Measurements from ENCODE around the gene EXOSC10.
"Not testable (repeated sequence)": the region's sequence is repeated elsewhere in the genome, so short reads cannot be mapped to it uniquely, and the experiment has no call there.

The EXOSC10 gene

GRCh38 chr1:11037019-11037739, 62.5 kb downstream of the EXOSC10 start:
- not testable (repeated sequence) for H3K4me1 ChIP-seq (ENCODE audit: control insufficient read depth, insufficient read depth, low read length, poor library complexity, severe bottlenecking); H3K9me3 ChIP-seq (ENCODE audit: control insufficient read depth, low read length); H3K27me3 ChIP-seq (replicated peaks; ENCODE audit: control insufficient read depth, insufficient read depth, low read length, poor library complexity, severe bottlenecking); H3K4me3 ChIP-seq (ENCODE audit: insufficient read depth, low read depth, low read length, poor library complexity, severe bottlenecking); H3K36me3 ChIP-seq (ENCODE audit: control insufficient read depth, insufficient read depth, low read length); H3K27ac ChIP-seq (ENCODE audit: insufficient read depth, low read length, poor library complexity, severe bottlenecking); DNase-seq

DNA sequence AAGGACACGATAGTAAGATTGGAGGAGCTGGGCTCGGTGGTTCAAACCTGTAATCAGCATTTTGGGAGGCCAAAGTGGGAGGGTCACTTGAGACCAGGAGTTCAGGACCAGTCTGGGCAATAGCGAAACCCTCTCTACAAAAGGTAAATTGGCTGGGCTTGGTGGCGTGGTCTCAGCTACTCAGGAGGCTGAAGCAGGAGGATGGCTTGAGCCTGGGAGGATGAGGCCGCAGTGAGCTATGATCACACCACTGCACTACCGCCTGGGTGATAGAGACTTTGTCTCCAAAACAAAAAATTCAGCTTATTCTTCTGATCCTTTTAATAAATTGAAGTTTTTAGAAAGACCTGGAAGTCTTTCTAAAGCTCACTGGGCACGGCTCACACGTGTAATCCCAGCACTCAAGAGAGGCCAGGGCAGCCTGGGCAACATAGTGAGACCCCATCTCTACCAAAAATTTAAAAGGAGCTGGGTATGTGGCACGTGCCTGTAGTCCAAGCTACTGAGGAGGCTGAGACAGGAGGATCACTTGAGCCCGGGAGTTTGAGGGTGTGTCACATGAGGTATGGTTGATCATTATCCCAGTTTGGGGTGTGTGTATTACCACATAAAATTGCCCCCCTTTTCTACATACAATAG, 67.9 kb downstream of the EXOSC10 start:
- DNase-seq = no peak
- Histone ChIP-seq H3K27me3 (replicated peaks; ENCODE audit: control insufficient read depth, insufficient read depth, low read length, poor library complexity, severe bottlenecking) (no peaks in the 10 kb centered on the region), H3K4me3 (ENCODE audit: insufficient read depth, low read depth, low read length, poor library complexity, severe bottlenecking) (no peak overlapping the region), H3K4me1 (ENCODE audit: control insufficient read depth, insufficient read depth, low read length, poor library complexity, severe bottlenecking) (no peaks in the 10 kb centered on the region), H3K36me3 (ENCODE audit: control insufficient read depth, insufficient read depth, low read length) (peaks cover 3% of the 10 kb centered on the region), H3K9me3 (ENCODE audit: control insufficient read depth, low read length) (no peaks in the 10 kb centered on the region), H3K27ac (ENCODE audit: insufficient read depth, low read length, poor library complexity, severe bottlenecking) (no peak overlapping the region)

- H3K36me3 ChIP-seq (ENCODE audit: control insufficient read depth, insufficient read depth, low read length) = peaks cover 7% of the 10 kb centered on the region
- no peaks in the 10 kb centered on the region for H3K4me1 ChIP-seq (ENCODE audit: control insufficient read depth, insufficient read depth, low read length, poor library complexity, severe bottlenecking)
- DNase-seq = no peak
- H3K27me3 ChIP-seq (replicated peaks; ENCODE audit: control insufficient read depth, insufficient read depth, low read length, poor library complexity, severe bottlenecking) = no peaks in the 10 kb centered on the region
- H3K27ac ChIP-seq (ENCODE audit: insufficient read depth, low read length, poor library complexity, severe bottlenecking) = no peak overlapping the region
- no peaks in the 10 kb centered on the region for H3K9me3 ChIP-seq (ENCODE audit: control insufficient read depth, low read length)
- H3K4me3 ChIP-seq (ENCODE audit: insufficient read depth, low read depth, low read length, poor library complexity, severe bottlenecking) = no peak overlapping the region
These were observed 68.8 kb downstream of the EXOSC10 start for GRCh38 chr1:11030865-11031264.

DNA sequence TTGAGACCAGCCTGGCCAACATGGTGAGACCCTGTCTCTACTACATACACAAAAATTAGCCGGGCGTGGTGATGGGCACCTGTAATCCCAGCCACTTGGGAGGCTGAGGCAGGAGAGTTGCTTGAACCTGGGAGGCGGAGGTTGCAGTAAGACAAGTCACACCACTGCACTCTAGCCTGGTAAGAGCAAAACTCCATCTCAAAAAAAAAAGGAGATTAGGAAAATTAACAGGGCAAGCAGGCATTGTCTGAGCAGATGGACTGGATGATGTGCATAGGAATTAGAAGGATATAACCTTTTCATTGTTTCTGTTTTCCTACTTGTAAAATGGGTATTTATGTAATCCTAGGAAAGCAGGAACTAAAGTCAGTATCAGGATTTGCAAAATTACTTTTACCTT, 71.7 kb downstream of the EXOSC10 start:
- Histone ChIP-seq H3K4me1 (ENCODE audit: control insufficient read depth, insufficient read depth, low read length, poor library complexity, severe bottlenecking) (no peaks in the 10 kb centered on the region), H3K27me3 (replicated peaks; ENCODE audit: control insufficient read depth, insufficient read depth, low read length, poor library complexity, severe bottlenecking) (no peaks in the 10 kb centered on the region), H3K4me3 (ENCODE audit: insufficient read depth, low read depth, low read length, poor library complexity, severe bottlenecking) (no peak overlapping the region), H3K27ac (ENCODE audit: insufficient read depth, low read length, poor library complexity, severe bottlenecking) (no peak overlapping the region), H3K36me3 (ENCODE audit: control insufficient read depth, insufficient read depth, low read length) (peaks cover 27% of the 10 kb centered on the region), H3K9me3 (ENCODE audit: control insufficient read depth, low read length) (no peaks in the 10 kb centered on the region)
- DNase-seq = no peak

DNA sequence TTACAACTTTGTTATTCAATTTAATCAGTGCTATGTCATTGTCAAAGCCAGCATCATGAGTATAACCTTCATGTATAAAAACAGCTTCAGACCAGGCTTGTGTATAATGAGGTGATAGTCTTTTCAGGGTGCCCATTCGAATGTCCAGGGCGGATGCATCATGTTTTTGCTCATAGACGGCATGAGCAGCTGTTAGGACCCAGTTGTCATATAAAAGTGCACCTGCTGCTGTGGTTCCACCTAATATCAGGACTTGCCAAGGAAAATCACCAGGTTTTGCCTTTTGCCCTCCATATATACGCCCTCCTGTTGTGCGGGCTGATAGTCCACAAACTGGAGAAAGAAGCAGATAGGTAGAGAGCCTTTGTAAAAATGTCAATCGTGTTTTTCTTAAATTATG, 72.4 kb downstream of the EXOSC10 start:
- Histone ChIP-seq H3K27me3 (replicated peaks; ENCODE audit: control insufficient read depth, insufficient read depth, low read length, poor library complexity, severe bottlenecking) (no peaks in the 10 kb centered on the region), H3K4me1 (ENCODE audit: control insufficient read depth, insufficient read depth, low read length, poor library complexity, severe bottlenecking) (no peaks in the 10 kb centered on the region), H3K9me3 (ENCODE audit: control insufficient read depth, low read length) (no peaks in the 10 kb centered on the region), H3K4me3 (ENCODE audit: insufficient read depth, low read depth, low read length, poor library complexity, severe bottlenecking) (no peak overlapping the region), H3K36me3 (ENCODE audit: control insufficient read depth, insufficient read depth, low read length) (peaks cover 30% of the 10 kb centered on the region), H3K27ac (ENCODE audit: insufficient read depth, low read length, poor library complexity, severe bottlenecking) (no peak overlapping the region)
- no peak for DNase-seq

- no peak for DNase-seq
- H3K27me3 ChIP-seq (replicated peaks; ENCODE audit: control insufficient read depth, insufficient read depth, low read length, poor library complexity, severe bottlenecking) = no peaks in the 10 kb centered on the region
- H3K27ac ChIP-seq (ENCODE audit: insufficient read depth, low read length, poor library complexity, severe bottlenecking) = no peak overlapping the region
- H3K4me1 ChIP-seq (ENCODE audit: control insufficient read depth, insufficient read depth, low read length, poor library complexity, severe bottlenecking) = no peaks in the 10 kb centered on the region
- H3K36me3 ChIP-seq (ENCODE audit: control insufficient read depth, insufficient read depth, low read length) = peaks cover 35% of the 10 kb centered on the region
- H3K9me3 ChIP-seq (ENCODE audit: control insufficient read depth, low read length) = no peaks in the 10 kb centered on the region
- H3K4me3 ChIP-seq (ENCODE audit: insufficient read depth, low read depth, low read length, poor library complexity, severe bottlenecking) = no peak overlapping the region
These were observed 72.8 kb downstream of the EXOSC10 start for GRCh38 chr1:11026903-11027302.

GRCh38 chr1:11026052-11026451, 73.6 kb downstream of the EXOSC10 start:
- no peak for DNase-seq
- H3K27ac ChIP-seq (ENCODE audit: insufficient read depth, low read length, poor library complexity, severe bottlenecking) = no peak overlapping the region
- H3K4me1 ChIP-seq (ENCODE audit: control insufficient read depth, insufficient read depth, low read length, poor library complexity, severe bottlenecking) = no peaks in the 10 kb centered on the region
- H3K4me3 ChIP-seq (ENCODE audit: insufficient read depth, low read depth, low read length, poor library complexity, severe bottlenecking) = no peak overlapping the region
- H3K36me3 ChIP-seq (ENCODE audit: control insufficient read depth, insufficient read depth, low read length) = peaks cover 43% of the 10 kb centered on the region
- H3K9me3 ChIP-seq (ENCODE audit: control insufficient read depth, low read length) = no peaks in the 10 kb centered on the region
- H3K27me3 ChIP-seq (replicated peaks; ENCODE audit: control insufficient read depth, insufficient read depth, low read length, poor library complexity, severe bottlenecking) = no peaks in the 10 kb centered on the region

- Histone ChIP-seq H3K4me1 (ENCODE audit: control insufficient read depth, insufficient read depth, low read length, poor library complexity, severe bottlenecking) (no peaks in the 10 kb centered on the region), H3K36me3 (ENCODE audit: control insufficient read depth, insufficient read depth, low read length) (peaks cover 47% of the 10 kb centered on the region), H3K4me3 (ENCODE audit: insufficient read depth, low read depth, low read length, poor library complexity, severe bottlenecking) (no peak overlapping the region), H3K27ac (ENCODE audit: insufficient read depth, low read length, poor library complexity, severe bottlenecking) (no peak overlapping the region), H3K27me3 (replicated peaks; ENCODE audit: control insufficient read depth, insufficient read depth, low read length, poor library complexity, severe bottlenecking) (no peaks in the 10 kb centered on the region), H3K9me3 (ENCODE audit: control insufficient read depth, low read length) (no peaks in the 10 kb centered on the region)
- no peak for DNase-seq
These were observed 74.1 kb downstream of the EXOSC10 start for GRCh38 chr1:11025618-11026017.

GRCh38 chr1:11024874-11025203, 74.8 kb downstream of the EXOSC10 start:
- H3K9me3 ChIP-seq (ENCODE audit: control insufficient read depth, low read length) = no peaks in the 10 kb centered on the region
- H3K4me1 ChIP-seq (ENCODE audit: control insufficient read depth, insufficient read depth, low read length, poor library complexity, severe bottlenecking) = no peaks in the 10 kb centered on the region
- H3K4me3 ChIP-seq (ENCODE audit: insufficient read depth, low read depth, low read length, poor library complexity, severe bottlenecking) = no peak overlapping the region
- DNase-seq = no peak
- H3K27ac ChIP-seq (ENCODE audit: insufficient read depth, low read length, poor library complexity, severe bottlenecking) = no peak overlapping the region
- no peaks in the 10 kb centered on the region for H3K27me3 ChIP-seq (replicated peaks; ENCODE audit: control insufficient read depth, insufficient read depth, low read length, poor library complexity, severe bottlenecking)
- peaks cover 55% of the 10 kb centered on the region for H3K36me3 ChIP-seq (ENCODE audit: control insufficient read depth, insufficient read depth, low read length)

DNA sequence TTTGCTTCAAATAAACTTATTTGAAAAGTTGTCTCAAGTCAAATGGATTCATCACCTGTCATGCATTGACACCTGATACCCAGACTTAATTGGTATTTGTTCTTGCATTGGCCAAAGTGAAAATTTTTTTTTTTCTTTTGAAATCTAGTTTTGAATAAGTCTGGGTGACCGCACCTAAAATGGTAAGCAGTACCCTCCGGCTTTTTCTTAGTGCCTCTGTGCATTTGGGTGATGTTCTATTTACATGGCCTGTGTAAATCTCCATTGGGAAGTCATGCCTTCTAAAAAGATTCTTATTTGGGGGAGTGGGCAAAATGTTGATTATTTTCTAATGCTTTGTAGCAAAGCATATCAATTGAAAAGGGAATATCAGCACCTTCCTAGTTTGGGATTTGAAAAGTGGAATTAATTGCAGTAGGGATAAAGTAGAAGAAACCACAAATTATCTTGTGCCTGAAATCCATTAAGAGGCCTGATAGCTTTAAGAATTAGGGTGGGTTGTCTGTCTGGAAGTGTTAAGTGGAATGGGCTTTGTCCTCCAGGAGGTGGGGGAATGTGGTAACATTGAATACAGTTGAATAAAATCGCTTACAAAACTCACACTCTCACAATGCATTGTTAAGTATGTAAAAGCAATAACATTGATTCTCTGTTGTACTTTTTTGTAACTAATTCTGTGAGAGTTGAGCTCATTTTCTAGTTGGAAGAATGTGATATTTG, 75.4 kb downstream of the EXOSC10 start:
- Histone ChIP-seq H3K4me3 (ENCODE audit: insufficient read depth, low read depth, low read length, poor library complexity, severe bottlenecking) (no peak overlapping the region), H3K27ac (ENCODE audit: insufficient read depth, low read length, poor library complexity, severe bottlenecking) (no peak overlapping the region), H3K4me1 (ENCODE audit: control insufficient read depth, insufficient read depth, low read length, poor library complexity, severe bottlenecking) (no peaks in the 10 kb centered on the region), H3K9me3 (ENCODE audit: control insufficient read depth, low read length) (no peaks in the 10 kb centered on the region), H3K36me3 (ENCODE audit: control insufficient read depth, insufficient read depth, low read length) (peaks cover 58% of the 10 kb centered on the region), H3K27me3 (replicated peaks; ENCODE audit: control insufficient read depth, insufficient read depth, low read length, poor library complexity, severe bottlenecking) (no peaks in the 10 kb centered on the region)
- DNase-seq = no peak
